Right ventricle myocardium superior (tissue), 1 donor: ENCODE measurements around the gene C1orf116. TPM values are rescaled to one million over a fixed set of nuclear protein-coding genes. Genes with fewer than 3 reads are reported as not detected.
A peak's percentile ranks its signal among the peaks of the same experiment; 100 is the strongest.

Experiments used
- ATAC-seq: fragments of 200-7000 bp; cut with Tn5 transposase; one replicate; pipeline ENCODE4 v1.9.1; 2020; ENCODE audit warnings: mild to moderate bottlenecking; ENCODE audit not compliant: poor library complexity
- DNase-seq: peaks from one replicate; pipeline ENCODE4 v3.0.0-alpha.2; 2020
- intact Hi-C: fragments of 100-400 bp; cut with DNase I; formaldehyde crosslinking; loops from one replicate; pipeline ENCODE4 v1.11.2; 2022
- total RNA-seq: library from RNA; stranded (reverse); fragmentation: NEBNext Ultra II Directional; extraction: Animal tissue kit (Norgen Biotek cat#: 25700); gene quantifications from one replicate; pipeline ENCODE4 v1.2.1, GENCODE V29; 2021
- donor health status: DM: no; HTN: yes; CAD: no; lungs with severe emphysema.

The C1orf116 gene
- total RNA-seq, 1 donor from 2014 or later: 0.81 TPM

DNA sequence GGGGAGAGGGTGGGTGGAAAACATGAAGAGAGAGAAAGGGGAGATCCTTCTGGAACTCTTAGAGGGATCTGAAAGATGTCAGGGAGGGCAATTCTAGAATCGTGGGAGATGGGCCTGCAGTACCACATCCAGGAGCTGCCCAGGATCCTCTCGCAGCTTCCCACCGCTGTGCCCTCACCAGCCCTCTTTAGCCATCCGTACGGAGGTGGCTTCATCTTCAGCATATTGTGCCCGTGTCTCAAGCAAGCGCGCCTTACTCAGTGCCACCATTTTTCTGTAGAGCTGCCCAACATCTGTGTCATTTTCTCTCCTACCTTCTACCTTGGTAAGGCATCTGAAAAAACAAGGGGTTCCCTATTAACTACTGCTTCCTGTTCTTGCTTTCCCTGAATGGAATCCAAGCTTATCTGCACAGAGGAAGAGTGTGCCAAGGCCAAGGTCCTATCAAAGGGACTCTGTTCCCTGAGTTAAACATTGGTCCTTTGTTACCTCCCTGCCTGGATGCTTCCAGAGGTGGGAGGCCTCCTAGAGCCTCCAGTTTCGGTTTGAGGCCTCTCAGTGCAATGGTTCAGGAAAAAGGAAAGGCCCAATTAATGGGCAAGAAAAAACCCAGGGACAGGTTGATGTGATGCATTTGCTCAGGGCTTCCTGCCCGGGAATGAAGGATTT lies 23.2 kb downstream of the C1orf116 start:
- intact Hi-C loops: no loop called here
- DNase-seq (no peak), ATAC-seq (no peak)

DNA sequence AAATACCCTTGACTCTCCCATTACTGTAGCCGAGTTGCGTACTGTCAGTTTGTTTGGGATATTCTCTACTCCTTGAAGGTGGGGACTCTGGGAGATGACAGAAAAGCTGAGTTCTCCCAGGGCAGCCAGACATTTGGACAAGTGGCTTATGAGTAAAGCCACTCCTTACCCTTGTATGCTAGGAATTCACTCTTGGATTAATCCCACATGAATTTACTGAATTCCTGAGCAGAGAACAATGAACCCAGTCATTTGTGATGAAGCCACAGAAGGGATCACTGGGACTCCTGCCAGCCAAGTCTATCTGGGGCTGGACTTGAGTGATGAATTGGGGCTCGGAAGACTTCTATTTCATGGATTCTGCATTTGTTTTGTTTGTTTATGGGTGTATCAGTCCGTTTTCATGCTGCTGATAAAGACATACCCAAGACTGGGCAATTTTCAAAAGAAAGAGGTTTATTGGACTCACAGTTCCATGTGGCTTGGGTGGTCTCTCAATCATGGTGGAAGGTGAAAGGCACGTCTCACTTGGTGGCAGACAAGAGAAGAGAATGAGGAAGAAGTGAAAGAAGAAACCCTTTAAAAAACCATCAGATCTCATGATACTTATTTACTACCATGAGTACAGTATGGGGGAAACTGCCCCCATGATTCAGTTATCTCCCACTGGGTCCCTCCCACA lies 25.1 kb downstream of the C1orf116 start:
- DNase-seq (no peak), ATAC-seq (no peak)
- intact Hi-C loops: no loop called here

DNA sequence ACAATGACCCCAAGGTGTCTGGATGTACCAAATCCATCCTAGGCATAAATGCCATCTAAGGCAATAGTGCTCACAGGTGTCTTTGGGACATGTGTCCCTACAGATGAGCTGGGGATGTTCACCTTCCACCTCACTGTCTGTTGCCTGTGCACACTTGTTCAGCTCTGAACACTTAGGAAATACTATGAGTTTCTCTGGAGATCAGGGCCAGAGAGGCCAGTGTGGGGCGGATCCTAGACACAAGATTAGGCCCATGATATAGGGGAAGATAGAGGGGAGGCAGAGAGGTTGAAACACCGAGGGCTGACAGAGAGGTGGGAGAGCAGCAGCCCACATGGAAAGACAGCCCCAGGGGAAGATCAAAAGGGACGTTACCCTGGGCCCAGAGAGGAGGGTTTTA lies 25.6 kb downstream of the C1orf116 start:
- ATAC-seq (no peak), DNase-seq (no peak)
- intact Hi-C loops: no loop called here

DNA sequence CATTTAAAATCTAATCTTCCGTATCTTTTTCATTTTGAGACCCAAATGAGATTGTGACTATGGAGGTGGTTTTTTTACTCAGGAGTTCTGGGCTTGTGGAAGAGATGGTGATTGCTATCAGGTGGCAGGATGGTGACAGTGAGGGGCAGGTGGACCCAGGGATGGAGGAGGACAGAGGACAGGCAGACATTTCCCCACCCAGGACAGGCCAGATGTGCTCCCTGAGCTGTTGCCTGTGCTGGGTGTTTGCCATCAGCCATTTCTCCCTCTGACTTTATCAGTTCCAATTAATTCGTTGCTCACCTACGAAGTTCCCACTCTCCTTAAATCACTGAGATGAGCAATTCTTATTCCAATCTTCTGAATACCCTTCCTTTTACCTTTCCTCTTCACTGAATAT lies 26.5 kb downstream of the C1orf116 start:
- no peak for DNase-seq
- intact Hi-C loops: no loop called here
- no peak for ATAC-seq

DNA sequence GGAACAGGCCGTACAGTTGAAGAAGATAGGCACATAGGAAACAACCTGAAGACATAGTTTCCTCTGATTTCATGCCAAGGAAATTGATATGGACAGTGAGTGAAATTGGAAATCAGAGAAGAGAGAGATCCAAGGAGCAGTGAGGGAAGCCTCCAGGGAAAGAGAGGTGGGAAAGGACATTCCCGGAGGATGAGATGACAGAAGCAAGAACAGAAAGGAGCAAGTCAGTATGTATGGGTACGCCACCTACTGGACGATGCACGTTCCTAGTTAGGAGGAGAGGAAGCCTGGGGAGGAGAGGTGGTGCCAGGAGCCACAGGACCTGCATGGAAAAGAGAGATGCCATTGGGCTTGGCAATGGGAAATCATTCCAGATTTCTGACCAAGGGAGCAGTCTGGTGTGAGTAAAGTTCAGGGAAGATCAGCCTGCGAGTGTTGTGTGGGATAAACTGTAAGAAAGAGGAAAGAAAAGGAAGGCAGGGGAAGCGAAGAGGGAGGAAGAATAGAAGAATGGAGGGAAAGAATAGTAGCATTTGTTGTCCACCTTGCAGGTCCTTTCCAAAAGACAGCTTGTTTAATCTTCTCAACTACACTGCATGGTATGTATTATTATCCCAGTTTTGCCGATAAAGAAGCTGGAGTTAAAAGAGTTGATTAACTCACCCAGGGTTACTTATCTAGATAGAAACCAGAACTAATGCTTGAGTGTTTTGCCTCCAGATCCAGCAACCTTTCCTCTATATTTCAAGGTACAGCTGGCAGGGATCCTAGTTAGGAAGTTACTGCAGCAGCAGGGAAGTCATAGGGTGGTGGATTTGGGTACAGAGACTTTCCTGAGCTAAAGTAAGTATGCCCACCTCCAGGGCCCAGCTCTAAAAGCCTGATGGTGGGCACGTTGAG lies 27.4 kb downstream of the C1orf116 start:
- intact Hi-C loops: no loop called here
- DNase-seq (no peak), ATAC-seq (peak; percentile 72)

DNA sequence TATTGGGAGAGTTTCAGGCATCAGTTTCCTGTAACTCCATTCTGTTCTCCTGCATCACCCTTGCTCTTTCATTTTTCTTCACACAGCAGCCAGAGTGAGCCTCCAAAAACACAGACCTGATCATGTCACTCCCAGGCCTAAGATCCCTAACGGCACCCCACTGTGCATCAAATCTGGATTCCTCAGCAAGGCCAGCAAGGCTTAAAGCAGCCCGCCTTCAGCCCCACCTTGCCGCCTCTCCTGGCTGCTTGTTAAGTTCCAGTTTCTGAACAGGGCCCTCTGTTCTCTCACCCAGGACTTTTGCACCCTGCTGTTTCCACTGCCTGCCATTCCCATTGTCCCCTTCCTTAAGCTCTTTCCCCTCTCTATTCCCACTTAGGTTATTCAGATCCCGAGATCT lies 29.3 kb downstream of the C1orf116 start:
- intact Hi-C loops: no loop called here
- no peak for ATAC-seq
- no peak for DNase-seq

DNA sequence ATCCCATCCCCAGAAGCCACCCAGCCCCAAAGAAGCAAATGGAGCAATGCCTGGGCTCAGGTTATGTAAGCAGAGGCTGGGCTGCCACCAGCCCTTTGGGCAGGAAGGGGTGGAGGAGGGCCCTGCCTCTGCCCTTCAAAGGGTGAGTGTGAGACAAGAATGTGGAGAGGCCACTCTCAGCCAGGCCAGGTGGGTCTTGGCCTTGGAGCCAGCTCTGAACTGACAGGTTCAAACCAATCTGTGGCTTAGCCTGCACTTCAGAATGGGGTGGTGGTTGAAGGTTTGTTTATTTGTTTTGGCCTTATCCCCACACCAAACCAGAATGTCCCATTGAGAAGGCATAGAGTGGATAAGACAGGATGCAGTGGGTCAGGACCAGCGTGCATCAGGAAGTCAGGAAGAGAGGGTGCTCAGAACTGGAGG lies 29.8 kb downstream of the C1orf116 start:
- DNase-seq (no peak), ATAC-seq (no peak)
- intact Hi-C loops: no loop called here

DNA sequence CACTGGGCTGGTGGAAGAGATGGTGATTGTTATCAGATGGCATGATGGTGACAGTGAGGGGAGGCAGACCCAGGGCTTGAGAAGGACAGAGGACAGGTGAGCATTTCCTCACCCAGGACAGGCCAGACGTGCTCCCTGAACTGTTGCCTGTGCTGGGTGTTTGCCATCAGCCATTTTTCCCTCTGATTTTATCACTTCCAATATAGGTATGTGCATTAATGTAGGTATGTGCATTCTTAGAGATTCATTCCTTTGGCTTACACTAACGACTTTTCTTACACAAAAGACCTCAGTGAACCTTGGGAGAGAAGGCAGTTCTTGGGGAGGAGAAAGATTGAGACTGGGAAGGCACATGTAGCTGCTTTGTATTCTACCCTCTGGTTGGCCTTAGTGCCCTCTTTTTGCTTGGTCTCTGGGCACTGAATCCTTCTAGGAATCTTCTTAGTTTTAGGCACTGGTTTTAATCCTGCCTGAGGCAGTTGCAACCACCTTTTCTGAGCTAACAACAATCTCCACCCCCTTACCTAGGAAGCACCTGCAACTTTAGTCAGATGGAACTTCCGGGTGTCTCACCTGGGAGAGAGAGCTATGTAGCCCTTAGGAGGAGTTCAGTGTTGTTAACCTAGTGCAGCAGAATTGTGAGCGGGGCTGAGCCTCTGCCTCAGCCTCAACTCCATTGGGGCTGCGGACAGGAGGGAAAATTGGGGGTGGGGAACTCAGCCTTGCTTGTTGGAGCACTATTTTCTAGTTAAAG lies 30.9 kb downstream of the C1orf116 start:
- ATAC-seq: no peak
- intact Hi-C loops: no loop called here

DNA sequence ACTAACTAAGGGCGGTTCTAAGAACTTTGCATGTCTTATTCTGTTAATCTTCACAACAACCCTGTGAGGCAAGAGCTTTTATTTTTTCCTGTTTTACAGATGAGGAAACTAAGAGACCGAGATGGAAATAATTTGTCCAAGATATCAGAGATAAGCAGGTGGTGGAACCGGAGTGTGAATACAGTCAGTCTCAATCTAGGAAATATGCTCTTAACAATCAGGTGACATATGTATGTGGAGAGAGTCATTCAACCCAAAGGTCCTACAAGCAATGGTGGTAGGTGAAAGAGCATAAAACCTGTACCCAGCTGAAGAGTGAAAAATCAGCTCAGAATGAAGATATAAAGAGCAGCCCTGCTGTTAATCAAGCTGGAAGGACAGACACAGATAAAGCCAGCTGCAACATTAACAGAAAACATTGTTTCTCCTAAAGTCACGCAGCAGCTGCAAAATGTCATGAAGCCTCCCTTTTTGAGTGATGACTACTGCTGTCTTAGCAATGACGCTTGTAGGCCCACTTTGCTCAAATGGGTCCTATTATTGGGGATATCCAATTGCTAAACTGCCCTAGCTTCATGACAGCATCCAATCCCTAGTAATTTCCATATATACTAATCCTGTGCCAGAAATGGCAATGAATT lies 31.8 kb downstream of the C1orf116 start:
- intact Hi-C loops: no loop called here
- no peak for ATAC-seq
- DNase-seq: no peak

More for the DNA sequence above, 30.9 kb downstream of the C1orf116 start:
- DNase-seq: no peak

DNA sequence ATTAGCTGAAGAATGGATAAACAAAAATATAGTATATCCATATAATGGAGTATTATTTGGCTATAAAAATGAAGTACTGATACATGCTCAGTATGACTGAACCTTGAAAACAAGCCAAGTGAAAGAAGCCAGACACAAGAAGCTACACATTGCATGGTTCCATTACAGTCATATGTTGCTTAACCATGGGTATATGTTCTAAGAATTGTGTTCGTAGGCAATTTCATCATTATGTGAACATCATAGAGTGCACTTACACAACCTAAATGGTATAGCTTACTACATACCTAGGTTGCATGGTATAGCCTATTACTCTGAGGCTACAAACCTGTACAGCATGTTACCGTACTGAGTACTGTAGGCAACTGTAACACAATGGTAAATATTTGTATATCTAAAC lies 33.7 kb downstream of the C1orf116 start:
- ATAC-seq (no peak), DNase-seq (no peak)
- intact Hi-C loops: no loop called here

DNA sequence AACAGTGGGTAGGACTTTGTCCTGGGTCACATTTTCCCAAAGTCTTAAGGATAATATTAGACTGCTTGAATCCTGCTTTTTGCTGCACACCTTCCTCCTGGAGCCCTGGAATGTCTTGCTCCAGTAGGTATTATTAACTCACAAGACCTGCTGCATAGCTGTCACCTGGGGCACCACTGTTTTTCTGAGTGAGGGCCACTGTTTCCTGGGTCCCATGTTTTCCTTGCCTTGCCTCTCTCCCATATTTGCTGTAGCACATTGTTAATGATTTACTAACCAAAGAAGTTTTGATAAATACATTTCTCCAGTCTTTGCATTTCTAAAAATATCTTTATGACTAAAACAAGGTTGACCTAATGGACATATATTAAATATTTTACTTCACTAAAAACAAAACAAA lies 39.8 kb downstream of the C1orf116 start:
- intact Hi-C loops: no loop called here

DNA sequence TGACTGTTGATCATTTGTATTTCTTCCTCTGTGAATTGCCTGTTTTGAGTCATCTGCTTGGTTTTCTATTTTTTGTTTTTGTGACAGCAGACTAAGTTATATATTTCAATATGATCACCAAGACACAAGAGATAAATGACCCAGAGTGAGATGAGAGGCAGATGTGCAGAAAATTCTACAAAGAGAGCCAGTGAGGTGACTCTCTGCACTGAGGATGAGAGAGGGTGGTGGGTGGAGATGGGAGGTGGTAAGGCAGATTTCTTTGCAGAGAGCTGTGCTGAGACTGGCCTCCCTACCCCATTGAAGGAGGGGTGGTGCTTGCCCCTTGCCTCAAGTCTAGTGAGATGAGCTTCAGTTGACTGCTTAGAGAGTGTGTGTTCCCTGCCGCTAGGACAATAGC lies 44.7 kb downstream of the C1orf116 start:
- no peak for DNase-seq
- intact Hi-C loops: loop anchor here (10.0 kb wide), 1 partner anchor 383 kb away; no protein-coding TSS in a partner anchor
- no peak for ATAC-seq

More for the DNA sequence above, 39.8 kb downstream of the C1orf116 start:
- ATAC-seq (no peak), DNase-seq (no peak)

DNA sequence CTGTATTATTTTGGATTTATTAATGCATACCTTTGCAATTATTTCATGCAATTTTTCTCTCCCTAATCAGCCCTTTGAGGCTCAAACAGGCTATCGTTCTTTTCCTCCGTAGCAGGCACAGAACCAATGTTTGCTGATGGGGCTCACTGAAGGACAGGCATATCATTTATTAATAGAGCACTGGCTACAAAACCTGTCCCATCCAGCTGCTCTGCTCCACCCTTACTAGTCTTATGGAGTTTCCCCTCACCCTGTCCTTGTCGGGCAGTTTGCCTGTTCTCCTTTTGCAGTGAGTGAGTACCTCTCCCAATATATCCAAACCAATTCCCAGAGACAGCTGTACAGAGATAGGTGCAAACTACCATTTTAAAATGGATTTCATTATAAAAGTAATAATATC lies 45.7 kb downstream of the C1orf116 start:
- no peak for DNase-seq
- peak; percentile 72 for ATAC-seq
- intact Hi-C loops: loop anchor here (10.0 kb wide), 1 partner anchor 382 kb away; no protein-coding TSS in a partner anchor

DNA sequence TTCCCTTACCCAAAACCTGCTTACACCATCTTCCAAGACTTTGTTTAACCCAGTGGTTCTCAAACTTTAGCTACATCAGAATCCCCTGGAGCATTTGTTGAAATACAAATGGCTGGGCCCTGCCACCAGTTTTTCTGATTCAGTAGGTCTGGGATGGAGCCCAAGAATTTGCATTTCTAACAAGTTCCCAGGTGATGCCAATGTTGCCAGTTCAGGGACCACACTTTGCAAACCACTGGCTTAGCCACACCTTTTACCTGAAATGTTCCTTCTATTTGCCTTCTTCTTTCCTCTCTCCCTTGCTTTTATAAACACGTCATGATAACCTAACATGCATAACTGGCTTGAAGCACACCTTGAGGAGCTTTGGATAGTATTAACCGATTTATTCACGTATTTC lies 46.2 kb downstream of the C1orf116 start:
- no peak for DNase-seq
- intact Hi-C loops: loop anchor here (10.0 kb wide), 1 partner anchor 382 kb away; no protein-coding TSS in a partner anchor
- no peak for ATAC-seq

DNA sequence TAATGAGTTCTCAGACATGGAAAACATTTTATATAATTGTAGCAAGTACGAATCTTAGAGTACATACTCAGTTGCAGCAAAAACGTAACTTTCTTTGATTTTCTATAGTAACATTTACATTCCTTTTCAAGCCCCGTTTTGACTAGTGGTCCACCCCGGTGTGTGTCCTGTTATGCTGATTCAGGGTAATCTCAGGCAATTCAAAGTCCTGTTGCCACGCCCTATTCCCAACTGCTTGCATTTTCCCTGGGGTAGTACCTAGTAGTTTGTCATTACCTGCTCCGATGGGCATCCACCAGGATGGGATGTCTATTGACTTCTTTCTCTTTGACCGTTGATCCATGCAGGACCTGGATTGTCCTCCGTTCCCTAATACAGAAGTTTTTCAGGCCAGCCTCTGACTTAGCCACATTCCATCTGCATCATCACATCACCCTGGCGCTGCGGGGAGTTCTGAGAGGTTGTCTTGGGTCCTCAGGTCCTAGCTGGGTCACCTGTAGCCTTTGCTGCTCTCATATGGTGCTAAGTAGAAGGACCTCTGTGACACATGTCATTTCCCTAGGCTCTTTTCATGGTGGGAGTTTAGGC lies 47.3 kb downstream of the C1orf116 start:
- intact Hi-C loops: loop anchor here (10.0 kb wide), 1 partner anchor 380 kb away; no protein-coding TSS in a partner anchor
- no peak for ATAC-seq
- no peak for DNase-seq

DNA sequence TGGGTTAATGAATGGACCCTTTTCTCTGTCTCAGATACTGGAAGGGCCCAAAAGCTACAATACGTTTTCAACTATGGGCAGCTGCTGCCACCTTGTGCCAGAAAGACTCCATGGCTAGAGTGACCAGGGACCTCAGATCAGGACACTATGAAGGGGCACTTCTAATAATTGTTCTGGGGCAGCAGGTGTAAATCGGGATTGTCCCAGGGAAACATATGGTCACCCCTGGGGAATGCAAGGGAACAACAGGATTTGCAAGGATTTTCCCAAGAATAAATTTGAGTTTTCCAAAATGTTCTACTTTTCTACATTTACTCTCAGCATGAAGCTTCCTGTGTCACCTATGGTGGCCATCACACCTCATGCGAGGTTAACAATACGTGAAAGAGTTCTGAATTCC lies 50.3 kb downstream of the C1orf116 start:
- intact Hi-C loops: loop anchor here (10.0 kb wide), 1 partner anchor 377 kb away; no protein-coding TSS in a partner anchor
- ATAC-seq: peak; percentile 87
- DNase-seq: peak; percentile 57

DNA sequence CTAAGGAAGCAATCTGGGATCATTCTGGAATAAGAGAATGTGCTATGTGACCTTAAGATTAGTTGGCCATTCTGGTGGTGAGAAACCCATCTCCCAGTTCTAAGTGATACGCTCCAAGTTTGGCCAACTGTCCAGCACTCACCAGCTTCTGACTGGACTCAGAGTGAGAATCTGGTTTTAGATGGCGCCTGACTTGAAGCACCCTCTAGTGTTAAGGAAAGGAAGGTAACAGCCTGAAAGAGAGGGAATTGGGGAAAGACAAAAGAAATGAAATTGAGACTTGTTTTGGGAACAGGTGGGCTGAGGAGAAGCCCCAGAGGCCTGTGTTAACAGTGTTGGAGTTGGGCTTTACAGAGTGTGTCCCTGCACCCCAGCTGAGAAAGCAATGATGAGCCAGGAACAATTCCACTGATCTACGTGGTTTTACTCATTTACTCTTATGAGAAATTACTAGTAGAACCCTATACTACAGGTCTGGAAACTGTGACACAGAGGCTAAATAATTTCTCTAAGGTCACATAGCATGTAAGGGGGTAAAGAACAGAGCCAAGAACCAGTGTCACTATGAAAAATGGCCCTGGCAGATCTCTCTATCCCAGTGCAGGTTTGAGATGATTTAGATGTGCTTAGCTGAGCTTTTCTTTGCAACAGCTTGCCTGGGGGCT lies 53.0 kb downstream of the C1orf116 start:
- intact Hi-C loops: loop anchor here (10.0 kb wide), 1 partner anchor 375 kb away; no protein-coding TSS in a partner anchor
- ATAC-seq: no peak
- DNase-seq: no peak
